Measurements from ENCODE around the gene MGAT4B. TPM values are rescaled to one million over a fixed set of nuclear protein-coding genes. Genes with fewer than 3 reads are reported as not detected.

MGAT4B gene
- total and polyA plus RNA-seq, 2 of the 13 experiments (the other 11 are each of a cell fraction or from before 2014, with no cell fraction given) = 93.5 to 130 TPM

DNA sequence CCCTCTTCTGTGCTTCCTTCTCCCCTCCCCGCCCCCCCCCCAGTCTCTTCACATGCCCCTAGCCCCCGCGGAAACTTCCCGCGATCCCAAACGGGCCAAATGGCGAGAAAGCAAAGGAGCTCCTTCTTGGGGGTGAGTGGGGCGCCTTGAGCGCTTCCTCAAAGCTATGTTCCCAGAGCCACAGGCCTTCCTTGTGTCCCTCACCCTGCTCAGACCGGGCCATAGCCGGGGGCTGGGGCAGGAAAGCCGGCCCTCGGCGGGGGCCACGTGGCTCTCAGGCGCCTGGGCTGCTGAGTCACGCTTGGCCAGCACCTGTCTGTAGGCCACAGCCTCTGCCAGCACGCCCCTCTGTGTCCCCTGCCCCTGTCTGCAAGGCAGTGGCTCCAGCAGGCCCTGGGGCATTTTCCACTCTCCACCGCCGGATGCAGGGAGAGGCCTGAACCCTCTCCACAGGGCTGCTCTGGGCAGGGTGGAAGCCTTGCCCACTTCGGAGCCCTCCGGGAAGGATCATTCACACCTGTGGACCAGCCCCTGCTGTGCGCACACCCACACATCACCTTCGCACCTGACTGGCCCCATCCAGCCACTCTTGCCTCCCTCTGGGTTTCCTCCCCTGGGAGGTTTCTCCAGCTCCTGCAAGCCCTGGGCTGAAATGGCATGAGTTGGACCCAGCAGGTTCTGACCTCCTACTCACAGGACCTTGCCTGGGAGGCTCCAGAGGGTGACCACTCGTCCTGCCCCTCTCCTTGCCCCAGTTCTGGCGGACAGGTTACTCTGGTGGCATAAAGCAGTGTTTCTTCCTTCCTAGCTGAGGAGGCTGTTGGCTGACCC, 12.8 kb upstream of the MGAT4B start (continued):
- TF ChIP-seq, protein P1, sequence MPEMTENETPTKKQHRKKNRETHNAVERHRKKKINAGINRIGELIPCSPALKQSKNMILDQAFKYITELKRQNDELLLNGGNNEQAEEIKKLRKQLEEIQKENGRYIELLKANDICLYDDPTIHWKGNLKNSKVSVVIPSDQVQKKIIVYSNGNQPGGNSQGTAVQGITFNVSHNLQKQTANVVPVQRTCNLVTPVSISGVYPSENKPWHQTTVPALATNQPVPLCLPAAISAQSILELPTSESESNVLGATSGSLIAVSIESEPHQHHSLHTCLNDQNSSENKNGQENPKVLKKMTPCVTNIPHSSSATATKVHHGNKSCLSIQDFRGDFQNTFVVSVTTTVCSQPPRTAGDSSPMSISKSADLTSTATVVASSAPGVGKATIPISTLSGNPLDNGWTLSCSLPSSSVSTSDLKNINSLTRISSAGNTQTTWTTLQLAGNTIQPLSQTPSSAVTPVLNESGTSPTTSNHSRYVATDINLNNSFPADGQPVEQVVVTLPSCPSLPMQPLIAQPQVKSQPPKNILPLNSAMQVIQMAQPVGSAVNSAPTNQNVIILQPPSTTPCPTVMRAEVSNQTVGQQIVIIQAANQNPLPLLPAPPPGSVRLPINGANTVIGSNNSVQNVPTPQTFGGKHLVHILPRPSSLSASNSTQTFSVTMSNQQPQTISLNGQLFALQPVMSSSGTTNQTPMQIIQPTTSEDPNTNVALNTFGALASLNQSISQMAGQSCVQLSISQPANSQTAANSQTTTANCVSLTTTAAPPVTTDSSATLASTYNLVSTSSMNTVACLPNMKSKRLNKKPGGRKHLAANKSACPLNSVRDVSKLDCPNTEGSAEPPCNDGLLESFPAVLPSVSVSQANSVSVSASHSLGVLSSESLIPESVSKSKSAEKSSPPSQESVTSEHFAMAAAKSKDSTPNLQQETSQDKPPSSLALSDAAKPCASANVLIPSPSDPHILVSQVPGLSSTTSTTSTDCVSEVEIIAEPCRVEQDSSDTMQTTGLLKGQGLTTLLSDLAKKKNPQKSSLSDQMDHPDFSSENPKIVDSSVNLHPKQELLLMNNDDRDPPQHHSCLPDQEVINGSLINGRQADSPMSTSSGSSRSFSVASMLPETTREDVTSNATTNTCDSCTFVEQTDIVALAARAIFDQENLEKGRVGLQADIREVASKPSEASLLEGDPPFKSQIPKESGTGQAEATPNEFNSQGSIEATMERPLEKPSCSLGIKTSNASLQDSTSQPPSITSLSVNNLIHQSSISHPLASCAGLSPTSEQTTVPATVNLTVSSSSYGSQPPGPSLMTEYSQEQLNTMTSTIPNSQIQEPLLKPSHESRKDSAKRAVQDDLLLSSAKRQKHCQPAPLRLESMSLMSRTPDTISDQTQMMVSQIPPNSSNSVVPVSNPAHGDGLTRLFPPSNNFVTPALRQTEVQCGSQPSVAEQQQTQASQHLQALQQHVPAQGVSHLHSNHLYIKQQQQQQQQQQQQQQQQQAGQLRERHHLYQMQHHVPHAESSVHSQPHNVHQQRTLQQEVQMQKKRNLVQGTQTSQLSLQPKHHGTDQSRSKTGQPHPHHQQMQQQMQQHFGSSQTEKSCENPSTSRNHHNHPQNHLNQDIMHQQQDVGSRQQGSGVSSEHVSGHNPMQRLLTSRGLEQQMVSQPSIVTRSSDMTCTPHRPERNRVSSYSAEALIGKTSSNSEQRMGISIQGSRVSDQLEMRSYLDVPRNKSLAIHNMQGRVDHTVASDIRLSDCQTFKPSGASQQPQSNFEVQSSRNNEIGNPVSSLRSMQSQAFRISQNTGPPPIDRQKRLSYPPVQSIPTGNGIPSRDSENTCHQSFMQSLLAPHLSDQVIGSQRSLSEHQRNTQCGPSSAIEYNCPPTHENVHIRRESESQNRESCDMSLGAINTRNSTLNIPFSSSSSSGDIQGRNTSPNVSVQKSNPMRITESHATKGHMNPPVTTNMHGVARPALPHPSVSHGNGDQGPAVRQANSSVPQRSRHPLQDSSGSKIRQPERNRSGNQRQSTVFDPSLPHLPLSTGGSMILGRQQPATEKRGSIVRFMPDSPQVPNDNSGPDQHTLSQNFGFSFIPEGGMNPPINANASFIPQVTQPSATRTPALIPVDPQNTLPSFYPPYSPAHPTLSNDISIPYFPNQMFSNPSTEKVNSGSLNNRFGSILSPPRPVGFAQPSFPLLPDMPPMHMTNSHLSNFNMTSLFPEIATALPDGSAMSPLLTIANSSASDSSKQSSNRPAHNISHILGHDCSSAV (CRISPR knock-in tag; IDR thresholded peaks at IDR 0.05; ENCODE audit: borderline replicate concordance) = no peak
- TF ChIP-seq U2AF1 (optimal IDR thresholded peaks at IDR 0.05; ENCODE audit: low read depth, low read length) = peak; percentile 39
- TF ChIP-seq, protein P2, sequence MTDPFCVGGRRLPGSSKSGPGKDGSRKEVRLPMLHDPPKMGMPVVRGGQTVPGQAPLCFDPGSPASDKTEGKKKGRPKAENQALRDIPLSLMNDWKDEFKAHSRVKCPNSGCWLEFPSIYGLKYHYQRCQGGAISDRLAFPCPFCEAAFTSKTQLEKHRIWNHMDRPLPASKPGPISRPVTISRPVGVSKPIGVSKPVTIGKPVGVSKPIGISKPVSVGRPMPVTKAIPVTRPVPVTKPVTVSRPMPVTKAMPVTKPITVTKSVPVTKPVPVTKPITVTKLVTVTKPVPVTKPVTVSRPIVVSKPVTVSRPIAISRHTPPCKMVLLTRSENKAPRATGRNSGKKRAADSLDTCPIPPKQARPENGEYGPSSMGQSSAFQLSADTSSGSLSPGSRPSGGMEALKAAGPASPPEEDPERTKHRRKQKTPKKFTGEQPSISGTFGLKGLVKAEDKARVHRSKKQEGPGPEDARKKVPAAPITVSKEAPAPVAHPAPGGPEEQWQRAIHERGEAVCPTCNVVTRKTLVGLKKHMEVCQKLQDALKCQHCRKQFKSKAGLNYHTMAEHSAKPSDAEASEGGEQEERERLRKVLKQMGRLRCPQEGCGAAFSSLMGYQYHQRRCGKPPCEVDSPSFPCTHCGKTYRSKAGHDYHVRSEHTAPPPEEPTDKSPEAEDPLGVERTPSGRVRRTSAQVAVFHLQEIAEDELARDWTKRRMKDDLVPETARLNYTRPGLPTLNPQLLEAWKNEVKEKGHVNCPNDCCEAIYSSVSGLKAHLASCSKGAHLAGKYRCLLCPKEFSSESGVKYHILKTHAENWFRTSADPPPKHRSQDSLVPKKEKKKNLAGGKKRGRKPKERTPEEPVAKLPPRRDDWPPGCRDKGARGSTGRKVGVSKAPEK (CRISPR knock-in tag; IDR thresholded peaks at IDR 0.05; ENCODE audit: borderline replicate concordance) = 0 out of 2 replicates have a peak, but pooled peaks have one; percentile 47
- peak; percentile 21 for TF ChIP-seq TOPORS (CRISPR knock-in tag; IDR thresholded peaks at IDR 0.05)
- peak; percentile 9; the same call in 1 of the 2 replicates for TF ChIP-seq ZBTB25 (CRISPR knock-in tag; IDR thresholded peaks at IDR 0.05)
- no peak; the same call in 1 of the 2 replicates for TF ChIP-seq ZNF367 (CRISPR knock-in tag; IDR thresholded peaks at IDR 0.05; ENCODE audit: borderline replicate concordance)
- TF ChIP-seq ZBTB49 (CRISPR knock-in tag; IDR thresholded peaks at IDR 0.05; ENCODE audit: borderline replicate concordance) = 0 out of 2 replicates have a peak, but pooled peaks have one; percentile 18
- peak; percentile 72; the same call in 1 of the 2 replicates for TF ChIP-seq NR1H2 (CRISPR knock-in tag; IDR thresholded peaks at IDR 0.05; ENCODE audit: borderline replicate concordance, low read depth)
- TF ChIP-seq ZNF605 (CRISPR knock-in tag; IDR thresholded peaks at IDR 0.05) = peak; percentile 50; the same call in 1 of the 2 replicates
- TF ChIP-seq ZSCAN29 (CRISPR knock-in tag; conservative IDR thresholded peaks at IDR 0.05) = no peak
- no peak for TF ChIP-seq ZNF672 (CRISPR knock-in tag; IDR thresholded peaks at IDR 0.05)
- peak; percentile 71; the same call in 1 of the 2 replicates for TF ChIP-seq FOXC1 (CRISPR knock-in tag; IDR thresholded peaks at IDR 0.05; ENCODE audit: borderline replicate concordance)
- 0 out of 2 replicates have a peak, but pooled peaks have one; percentile 28 for TF ChIP-seq ZMYM2 (CRISPR knock-in tag; IDR thresholded peaks at IDR 0.05)

Data from HepG2 (cell line).